Activated CD4-positive, alpha-beta T cell treated with anti-CD3 and anti-CD28 coated beads, Interleukin-2, amount 50 U/mL, for 4 hours (primary cell): ENCODE data around the gene SLC36A1.
"Not testable (repeated sequence)": the region's sequence is repeated elsewhere in the genome, so short reads cannot be mapped to it uniquely, and the experiment has no call there.

Experiments
- DNase-seq, 2 experiments: peaks; one replicate each; pipeline ENCODE4 v3.0.0-alpha.2; 2020

SLC36A1 gene

DNA sequence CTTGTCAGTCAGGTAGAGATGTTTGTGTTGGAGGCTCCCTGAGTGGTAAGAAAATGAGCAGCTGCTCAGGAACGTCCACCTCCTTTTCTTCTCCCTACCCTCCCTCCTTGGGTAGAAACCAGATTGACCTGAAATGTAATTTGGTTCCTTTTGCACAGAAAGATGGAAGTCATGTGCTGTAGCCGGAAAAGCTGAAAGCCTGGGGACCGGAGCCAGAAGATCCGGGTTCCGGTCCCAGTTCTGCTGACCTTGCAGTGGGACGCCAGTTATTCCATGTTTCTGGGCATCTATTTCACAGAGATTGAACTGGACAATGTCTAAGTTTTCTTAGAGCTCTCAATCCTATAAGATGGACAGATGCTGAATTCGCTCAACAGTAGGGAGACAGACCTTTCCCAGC, 40.1 kb downstream of the SLC36A1 start:
- DNase-seq, result no peak

DNA sequence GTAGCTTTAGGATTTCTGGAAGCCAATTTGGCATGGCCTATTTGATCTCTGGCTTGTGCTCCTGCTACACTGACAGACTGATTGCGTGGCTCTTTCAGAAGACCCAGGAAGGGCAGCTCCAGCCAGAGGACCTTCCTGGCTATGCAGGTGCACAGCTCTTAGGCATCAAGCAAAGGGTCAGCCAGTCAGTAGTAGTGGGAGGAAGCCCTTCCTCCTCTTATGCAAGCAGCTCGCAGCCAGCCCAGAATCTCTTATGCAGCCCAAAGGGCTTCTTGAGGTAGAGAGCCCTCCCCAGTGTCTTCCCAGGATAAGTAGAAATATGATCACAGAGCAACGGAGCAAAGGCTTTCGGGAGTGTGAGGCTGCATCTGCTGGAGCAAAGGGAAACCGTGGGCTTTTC, 43.2 kb downstream of the SLC36A1 start:
- DNase-seq, result no peak

DNA sequence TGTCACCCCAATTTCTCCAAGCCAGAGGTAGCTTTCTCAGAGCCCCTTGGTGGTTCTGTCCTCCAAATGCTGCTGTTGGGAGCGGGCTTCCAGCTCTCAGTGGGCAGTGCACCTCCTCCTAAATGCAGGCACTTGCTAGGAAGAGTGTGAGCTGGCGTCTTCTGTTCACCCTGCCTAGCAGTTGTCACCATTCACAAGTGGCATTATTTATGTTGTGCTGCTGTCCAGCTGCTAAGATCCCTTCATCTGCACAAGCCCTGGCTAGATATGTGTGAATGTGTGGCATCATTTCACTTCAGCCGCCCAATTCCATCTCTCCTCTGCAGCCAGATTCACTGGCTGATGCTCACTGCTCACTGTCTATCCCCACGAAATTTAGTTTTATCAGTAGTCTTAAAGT, 43.7 kb downstream of the SLC36A1 start:
- no peak for DNase-seq

DNA sequence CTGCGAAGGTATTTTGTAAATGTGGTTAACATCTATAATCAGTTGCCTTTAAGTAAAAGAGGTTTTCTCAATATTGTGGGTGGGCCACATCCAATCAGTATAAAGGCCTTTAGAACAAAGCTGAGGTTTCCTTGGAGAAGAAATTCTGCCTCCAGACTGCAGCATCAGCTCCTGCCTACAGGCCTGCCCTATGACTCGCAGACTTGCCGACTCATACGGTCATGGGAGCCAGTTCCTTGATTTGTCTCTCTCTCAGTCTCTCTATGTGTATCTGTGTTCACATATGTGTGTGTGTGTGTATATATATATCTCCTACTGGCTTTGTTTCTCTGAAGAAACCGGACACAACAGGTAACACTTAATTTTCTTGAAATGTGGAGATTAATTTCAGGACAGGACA, 45.3 kb downstream of the SLC36A1 start:
- no peak for DNase-seq

DNA sequence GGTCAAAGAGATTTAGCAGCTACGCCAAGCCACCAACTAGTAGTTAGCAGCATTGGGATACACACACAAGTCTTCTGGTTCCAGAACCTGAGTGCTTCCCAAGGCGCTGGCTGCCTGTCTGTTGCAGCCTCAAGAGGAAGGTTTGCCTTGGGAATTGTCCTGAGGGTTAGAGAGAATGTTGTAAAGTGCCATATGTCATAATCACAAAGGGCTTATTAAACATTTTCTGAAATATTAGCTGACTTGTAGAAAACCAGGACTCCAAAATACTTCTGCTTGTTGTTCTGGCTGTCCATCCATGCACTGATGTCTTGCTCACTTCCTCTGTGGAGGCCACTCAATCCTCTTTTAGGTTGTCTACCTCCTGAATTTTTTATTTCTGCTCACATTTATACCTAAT, 46.3 kb downstream of the SLC36A1 start:
- no peak for DNase-seq

DNA sequence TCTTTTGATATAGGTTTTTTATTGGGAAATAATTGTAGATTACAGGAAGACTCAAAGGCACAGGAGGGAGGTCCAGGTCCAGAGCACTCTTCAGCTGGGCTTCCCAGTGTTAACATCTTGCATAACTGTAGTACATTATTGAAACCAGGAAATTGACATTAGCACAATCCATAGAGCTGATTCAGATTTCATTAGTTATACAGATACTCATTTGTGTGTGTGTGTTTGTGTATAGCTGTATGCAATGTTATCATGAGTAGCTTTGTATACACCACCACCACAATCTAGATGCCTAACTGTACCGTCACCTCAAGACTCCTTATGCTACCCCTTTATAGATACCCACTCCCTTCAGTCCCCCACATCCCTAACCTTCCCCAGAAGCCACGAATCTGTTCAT, 47.9 kb downstream of the SLC36A1 start:
- no peak for DNase-seq

DNA sequence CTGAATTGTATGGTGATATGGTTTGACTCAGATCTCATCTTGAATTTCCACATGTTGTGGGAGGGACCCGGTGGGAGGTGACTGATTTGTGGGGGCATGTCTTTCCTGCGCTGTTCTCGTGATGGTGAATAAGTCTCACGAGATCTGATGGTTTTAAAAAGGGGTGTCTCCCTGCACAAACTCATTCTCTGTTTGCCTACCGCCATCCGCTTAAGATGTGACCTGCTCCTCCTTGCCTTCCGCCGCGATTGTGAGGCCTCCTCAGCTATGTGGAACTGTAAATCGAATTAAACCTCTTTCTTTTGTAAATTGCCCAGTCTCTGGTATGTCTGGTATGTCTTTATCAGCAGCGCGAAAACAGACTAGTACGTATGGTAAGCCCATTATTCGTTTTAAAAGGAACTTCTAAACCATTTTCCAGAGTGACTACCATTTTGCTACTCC, 48.7 kb downstream of the SLC36A1 start:
- DNase-seq, result no peak

DNA sequence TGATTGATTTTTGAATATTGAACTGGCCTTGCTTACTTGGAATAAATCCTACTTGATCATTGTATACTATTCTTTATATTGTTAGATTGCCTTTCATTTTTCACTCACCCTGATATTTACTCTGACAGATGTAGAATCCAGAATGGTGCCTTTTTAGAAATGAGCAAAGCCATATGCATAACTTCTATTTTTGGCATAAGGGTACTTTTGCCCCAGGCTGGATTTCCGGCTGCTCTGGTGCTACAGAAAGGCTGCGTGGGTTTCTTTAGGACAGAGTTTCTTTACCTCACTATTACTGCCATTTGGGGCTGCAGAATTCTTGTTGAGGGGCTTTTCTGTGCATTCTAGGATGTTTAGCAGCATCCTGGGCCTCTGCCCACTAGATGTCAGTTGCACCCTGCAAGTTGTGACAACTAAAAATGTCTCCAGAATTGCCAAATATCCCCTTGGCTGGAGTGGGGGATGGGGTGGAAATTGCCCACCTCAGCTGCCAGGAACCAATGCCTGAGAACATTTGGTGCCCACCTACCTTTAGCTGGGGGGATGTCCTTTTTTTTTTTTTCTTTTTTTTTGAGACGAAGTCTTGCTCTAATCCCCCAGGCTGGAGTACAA, 50.1 kb downstream of the SLC36A1 start:
- DNase-seq, result no peak

DNA sequence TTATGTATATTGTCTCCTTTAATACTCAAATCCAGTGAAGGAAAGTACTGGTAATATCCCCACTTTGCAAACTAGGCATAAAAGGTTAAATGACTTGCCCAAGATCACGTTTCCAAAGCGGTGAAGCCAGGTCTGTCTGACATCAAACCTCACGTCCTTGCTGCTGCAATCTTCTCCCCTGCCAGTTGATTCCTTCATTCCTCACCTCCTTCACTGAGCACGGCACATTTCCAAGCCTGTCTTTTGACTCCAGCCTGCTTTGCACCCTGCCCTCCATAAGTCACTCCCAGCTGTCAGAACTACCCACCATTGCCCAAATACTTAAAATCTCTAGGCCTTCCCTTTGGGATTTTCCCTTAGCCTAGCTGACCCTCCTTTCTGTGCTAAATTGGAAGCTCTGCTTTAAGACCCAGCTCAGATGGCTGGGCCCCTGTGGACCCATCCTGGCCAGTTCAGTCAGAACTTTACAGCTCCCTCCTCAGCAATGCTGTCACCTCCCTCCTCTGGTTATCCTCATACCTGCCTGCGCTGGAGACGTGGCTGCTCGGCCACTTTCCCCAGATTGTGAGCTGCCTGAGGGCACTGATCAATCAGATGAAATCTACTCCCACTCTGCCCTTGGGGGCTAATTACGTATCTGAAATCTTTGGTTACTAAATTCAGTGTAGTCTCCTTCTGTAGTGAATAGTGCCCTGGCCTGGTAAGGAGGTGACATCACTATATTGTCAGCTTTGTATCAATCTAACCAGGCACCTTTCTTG, 51.2 kb downstream of the SLC36A1 start:
- no peak for DNase-seq

DNA sequence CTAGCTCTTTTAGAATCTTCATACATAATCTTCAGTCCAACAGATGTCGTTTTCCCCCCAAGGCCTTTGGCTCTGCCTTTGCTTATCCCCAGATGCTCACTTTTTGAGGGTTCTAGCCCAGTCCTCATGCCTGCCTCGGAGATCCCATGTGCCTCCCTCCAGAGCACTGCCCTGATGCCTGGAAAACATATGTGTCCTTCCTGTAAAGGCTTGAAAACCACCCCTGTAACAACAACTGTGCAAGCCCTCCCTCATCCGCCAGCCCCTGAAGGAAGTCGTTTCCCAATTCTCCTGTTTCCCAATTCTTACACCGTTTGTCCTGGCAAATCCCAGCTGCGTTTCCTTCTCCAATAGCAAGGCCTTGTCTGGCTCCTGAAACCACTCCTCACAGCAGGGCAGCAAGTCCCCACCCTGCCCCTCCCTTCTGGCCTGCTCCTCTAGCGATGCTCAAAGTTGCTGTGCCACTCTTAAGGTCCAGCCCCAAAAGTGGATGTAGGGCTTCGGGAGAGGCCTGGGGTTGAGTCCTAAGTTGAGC, 52.2 kb downstream of the SLC36A1 start:
- no peak for DNase-seq

DNA sequence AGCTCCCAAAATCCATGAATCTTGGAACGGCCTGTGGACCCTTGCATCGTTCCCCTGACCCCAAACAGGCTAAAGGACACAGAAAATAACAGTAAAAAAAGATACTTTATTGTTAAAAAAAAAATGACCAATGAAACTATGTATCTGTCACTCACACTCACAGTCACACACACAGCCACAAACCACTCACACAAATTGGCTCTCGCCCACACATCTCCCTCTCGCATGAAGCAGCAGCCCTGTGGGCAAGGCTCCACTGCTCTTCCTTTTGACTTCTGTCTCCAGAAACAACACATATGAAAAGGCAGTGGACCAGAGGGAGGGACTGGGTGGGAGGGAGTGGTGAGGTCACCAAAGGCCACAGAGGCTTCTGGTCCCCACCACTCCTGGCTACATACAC, 56.6 kb downstream of the SLC36A1 start:
- DNase-seq, result no peak

DNA sequence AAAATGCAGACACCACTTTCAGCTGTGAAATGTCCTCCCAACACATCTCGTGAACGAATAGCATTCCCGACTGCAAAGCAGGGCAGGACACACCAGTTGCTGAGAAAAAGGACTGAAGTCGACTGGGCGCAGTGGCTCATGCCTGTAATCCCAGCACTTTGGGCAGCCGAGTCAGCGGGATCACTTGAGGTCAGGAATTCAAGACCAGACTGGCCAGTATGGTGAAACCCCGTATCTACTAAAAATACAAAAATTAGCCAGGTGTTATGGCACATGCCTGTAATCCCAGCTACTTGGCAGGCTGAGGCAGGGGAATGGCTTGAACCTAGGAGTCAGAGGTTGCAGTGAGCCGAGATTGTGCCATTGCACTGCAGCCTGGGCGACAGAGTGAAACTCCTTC, 60.9 kb downstream of the SLC36A1 start:
- DNase-seq, result not testable (repeated sequence)

DNA sequence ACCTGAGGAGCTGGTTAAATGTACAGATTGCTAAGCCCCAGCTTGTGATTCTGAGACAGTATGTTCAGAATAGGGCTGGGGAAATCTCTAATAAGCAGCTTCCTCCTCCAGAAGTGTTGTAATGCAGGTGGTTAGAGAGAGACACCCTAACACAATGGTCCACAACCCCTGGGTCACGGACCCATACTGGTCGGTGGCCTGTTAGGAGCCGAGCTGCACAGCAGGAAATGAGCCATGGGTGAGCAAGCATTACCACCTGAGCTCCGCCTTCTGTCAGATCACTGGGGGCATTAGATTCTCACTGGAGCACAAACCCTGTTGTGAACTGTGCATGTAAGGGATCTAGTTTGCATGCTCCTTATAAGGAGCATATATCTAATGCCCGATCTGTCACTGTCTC, 61.8 kb downstream of the SLC36A1 start:
- no peak for DNase-seq

DNA sequence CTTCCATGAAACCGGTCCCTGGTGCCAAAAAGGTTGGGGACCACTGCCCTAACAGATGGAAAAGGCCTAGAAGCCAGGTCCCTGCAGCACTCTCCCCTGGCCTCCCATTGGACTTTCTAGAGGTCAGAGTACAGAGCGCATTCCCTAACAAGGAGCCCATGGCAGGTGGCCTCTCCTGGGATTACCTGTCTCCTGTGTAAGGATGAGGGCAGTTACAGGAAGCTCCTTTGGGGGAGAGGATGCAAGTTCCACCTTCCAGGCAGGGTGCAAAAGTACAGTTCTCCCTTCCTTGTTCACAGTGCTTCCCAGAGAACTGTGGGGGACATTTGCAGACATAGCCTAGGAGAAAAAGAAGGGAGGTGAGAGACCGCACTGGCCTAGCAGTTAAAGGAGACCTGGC, 62.4 kb downstream of the SLC36A1 start:
- DNase-seq, result no peak

DNA sequence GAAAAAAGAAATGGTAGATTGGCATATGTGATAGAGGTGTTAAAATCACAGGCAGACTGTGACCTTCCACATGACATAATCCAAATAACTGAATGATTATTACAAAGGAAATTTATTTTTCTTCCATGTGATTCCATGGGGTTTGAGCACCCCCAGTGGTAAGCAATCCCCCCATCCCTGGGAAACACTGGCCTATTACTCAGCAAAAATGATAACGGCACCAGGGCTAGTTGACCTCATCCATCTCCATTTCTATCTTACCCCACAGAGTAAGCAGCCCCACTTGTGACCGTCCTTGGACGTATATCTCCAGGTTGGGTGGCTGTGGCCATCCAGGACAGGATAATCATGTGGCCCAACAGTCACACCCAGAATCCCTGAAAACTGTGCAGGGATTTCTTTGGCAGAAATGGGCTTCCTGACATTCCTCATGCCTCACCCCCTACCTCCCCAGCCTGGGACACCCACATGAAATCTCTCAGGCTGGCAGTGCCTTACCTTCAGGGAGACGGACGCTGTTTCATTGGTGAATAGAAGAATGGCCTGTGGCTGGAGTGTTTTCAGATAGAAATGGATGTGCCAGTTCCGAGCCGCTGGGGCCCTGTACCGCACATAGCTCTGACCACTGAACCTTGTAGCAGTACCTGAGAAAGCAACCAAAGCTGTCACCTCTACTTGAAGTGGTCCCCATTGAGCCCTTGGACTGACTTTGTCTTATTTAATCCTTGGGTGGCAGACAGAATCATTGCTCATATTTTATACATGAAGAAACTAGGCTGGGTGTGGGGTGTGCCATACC, 69.9 kb downstream of the SLC36A1 start:
- no peak for DNase-seq

DNA sequence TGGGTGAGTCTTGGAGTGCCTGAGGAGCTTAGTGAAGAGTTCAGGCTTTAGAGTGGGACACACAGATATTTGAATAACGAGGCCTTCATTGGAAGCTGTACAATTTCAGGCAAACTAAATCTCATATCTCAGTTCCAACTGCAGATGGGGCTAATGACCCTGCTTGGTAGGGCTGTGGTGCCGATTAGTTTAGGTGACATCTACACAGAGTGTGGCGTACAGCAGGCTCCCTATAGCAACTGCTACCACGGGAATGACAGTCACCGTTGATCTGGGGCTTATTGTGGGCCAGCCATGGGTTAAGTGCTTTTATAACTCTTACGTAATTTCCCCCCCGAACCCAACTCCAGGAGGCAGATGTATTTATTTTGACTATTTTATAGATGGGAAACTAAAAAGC, 72.9 kb downstream of the SLC36A1 start:
- no peak for DNase-seq

DNA sequence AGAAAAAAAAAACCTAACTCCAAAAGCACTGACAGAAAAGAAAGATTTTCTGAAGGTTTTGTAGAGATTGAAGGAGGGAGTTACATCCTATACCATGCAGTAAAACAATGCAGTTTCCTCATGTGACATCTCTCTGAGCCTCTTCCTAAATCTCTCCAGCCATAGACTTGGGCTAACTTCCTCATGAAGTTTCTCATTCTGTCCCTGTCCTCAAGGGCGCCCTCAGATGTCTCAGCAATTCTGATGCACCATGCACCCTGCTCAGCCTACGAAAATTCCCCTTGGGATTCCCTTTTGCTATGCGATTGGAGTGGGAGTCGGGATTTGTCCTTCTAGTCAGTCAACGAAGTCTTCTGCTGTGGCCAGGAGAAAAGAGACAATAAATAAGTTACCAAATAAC, 74.8 kb downstream of the SLC36A1 start:
- DNase-seq, result no peak

DNA sequence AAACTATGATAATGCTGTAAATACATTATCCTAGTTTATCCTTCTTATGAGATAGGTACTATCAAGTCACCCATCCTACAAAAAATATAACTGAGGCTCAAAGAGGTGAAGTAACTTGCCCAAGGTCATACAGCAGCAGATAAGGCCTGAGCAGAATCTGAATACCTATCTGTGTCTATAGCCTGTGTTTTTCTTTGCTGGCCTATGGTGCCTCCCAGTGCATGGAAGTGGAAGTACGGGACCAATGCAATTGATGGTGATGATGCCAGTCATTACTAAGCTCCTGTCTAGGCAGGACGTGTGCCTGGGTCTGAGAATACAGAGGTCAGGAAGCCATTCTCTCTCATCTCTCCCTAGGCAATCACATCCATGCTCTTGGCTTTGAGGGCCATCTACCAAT, 75.9 kb downstream of the SLC36A1 start:
- DNase-seq, result peak; percentile 8 to 12

DNA sequence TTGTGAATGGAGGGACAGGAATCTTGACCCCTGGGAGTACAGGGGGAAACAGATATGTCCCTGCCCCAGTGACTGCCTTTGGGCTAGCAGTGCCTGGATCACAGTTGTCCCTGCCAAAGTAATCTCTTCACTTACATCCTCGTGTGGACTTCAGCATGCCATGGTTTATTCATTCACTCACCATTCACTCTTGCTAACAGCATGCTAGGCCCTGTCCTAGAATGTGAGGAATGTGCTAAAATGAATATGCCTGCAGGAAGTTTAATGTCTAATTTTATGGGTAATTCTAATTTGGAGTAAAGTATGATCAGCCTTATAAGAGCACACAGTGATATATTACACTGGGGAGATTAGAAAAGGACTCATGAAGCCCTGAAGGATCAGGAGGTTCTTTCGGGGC, 80.8 kb downstream of the SLC36A1 start:
- no peak for DNase-seq

DNA sequence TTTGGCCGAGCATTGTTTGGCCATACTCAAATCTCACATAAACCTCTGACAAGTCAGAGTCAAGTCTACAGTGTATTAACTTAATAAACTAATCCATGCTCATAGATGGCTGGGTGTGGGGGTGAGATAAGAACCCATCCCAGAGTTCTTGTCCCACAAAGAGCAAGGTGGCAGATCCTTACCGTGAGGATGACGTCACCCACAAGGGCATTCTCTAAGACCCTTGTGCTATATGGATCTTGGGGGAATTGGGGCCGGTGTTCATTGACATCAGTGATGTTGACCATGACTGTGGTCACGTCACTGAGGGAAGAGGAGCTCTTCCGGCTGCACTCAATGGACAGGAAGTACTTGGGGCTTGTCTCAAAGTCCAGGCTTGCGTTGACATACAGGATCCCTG, 81.6 kb downstream of the SLC36A1 start:
- DNase-seq, result no peak

DNA sequence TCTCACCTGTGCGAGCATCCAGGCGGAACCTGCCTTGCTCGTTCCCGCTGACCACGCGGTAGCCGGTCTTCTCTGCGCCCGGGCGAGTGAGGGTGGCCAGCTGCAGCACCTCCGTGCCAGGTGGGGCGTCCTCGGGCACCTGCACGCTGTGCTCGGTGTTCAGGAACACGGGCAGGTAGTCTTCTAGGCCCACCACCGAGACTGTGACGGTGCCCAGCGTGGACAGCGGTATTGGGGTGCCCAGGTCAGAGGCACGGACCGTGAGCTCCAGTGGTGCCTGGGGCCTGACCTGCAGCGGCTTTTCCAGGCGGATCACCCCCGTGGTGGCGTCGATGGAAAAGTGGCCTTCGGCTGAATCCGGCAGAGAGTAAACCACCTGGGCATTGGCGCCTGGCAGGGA, 84.2 kb downstream of the SLC36A1 start:
- no peak for DNase-seq

DNA sequence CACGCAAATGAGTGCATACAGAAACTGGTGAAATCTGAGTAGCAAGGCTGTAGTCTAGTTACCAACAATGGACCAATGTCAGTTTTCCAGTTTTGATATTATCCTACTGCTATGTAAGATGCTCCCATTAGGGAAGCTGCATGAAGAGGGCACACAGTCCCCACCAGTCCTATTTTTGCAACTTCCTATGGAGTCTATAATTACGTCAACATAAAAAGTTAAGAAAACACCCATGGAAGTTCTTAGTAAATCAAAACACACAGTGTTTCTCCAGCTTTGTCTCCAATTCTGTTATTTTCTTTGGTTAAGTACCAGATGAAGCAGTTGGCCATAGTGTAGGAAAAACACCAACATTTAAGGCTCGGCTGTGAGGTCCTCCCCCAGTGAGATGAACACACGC, 85.0 kb downstream of the SLC36A1 start:
- no peak for DNase-seq

DNA sequence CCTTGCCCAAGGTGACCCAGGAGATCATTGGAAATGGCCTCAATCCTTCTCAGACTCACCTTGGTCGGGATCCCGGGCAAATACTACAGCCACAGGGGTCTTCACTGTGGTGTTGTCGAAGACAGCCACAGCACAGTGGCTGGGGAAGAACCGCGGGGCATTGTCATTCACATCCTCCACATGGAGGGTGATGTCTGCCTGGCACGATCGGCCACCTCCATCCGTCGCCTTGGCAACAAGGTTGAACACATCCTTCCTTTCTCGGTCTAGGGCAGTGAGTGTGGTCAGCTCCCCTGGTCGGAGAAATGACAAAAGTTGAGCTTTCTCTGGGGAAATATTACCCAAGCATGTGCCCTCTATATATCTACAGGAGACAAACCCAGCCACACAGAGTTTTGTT, 86.9 kb downstream of the SLC36A1 start:
- DNase-seq, result no peak

DNA sequence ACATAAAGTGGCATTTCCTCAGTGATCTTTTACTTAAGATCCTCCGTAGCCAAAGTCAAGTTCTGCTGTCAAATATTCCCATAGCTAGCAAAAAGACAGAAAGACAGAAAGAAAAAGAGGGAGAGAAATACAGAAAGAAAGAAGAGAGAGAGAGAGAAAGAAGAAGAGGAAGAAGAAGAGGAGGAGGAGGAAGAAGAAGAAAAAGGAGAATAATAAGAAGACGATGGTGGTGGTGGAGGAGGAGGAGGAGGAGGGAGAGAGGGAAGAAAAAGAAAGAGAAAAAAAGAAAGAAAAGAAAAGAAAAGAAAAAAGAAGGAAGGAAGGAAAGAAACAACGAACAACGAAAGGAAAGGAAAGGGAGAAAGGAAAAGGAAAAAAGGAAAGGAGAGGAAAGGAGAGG, 89.6 kb downstream of the SLC36A1 start:
- DNase-seq, result no peak
